Astrocyte (in vitro differentiated cells and primary cell): ENCODE data around the gene PRKG1.

Experiments
- EZH2 ChIP-seq: IDR thresholded peaks from 2 replicates; pipeline ENCODE4 v1.6.1; 2012; ENCODE audit warnings: mild to moderate bottlenecking, low read length, inconsistent platforms; ENCODE audit not compliant: insufficient read depth
- TF ChIP-seq, protein P1 (sequence below): IDR thresholded peaks from 2 replicates; pipeline ENCODE4 v1.5.1; 2011; ENCODE audit warnings: low read depth, mild to moderate bottlenecking, inconsistent platforms, low read length, moderate library complexity; ENCODE audit not compliant: insufficient read depth

DNA sequence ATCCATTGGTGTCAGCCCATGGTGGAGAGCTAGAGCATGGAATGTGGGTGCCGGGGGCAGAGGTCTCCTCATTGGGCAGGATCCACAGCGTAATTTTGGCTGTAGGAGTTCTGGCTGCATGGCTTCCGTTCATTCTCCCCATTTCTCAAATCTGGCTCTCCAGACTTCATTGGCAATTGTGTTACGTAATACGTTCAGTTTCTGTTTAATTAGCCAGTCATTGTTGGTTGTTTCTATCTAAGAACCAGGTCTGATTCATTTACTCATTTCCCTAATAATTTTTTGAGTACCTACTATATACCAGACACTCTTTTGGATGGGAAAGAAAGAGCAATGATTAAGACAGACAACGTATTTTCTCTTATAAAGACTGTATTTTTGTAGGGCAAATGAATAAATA is 325.6 kb downstream of the PRKG1 start:
- no peak for TF ChIP-seq EZH2
- TF ChIP-seq, protein P1, sequence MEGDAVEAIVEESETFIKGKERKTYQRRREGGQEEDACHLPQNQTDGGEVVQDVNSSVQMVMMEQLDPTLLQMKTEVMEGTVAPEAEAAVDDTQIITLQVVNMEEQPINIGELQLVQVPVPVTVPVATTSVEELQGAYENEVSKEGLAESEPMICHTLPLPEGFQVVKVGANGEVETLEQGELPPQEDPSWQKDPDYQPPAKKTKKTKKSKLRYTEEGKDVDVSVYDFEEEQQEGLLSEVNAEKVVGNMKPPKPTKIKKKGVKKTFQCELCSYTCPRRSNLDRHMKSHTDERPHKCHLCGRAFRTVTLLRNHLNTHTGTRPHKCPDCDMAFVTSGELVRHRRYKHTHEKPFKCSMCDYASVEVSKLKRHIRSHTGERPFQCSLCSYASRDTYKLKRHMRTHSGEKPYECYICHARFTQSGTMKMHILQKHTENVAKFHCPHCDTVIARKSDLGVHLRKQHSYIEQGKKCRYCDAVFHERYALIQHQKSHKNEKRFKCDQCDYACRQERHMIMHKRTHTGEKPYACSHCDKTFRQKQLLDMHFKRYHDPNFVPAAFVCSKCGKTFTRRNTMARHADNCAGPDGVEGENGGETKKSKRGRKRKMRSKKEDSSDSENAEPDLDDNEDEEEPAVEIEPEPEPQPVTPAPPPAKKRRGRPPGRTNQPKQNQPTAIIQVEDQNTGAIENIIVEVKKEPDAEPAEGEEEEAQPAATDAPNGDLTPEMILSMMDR: no peak
